ENCODE results near the gene KLF13. TPM values are rescaled to one million over a fixed set of nuclear protein-coding genes. Genes with fewer than 3 reads are reported as not detected.
A peak's percentile ranks its signal among the peaks of the same experiment; 100 is the strongest.

The KLF13 gene
- total RNA-seq, 2 experiments from 2014 or later, result 163 to 175 TPM

DNA sequence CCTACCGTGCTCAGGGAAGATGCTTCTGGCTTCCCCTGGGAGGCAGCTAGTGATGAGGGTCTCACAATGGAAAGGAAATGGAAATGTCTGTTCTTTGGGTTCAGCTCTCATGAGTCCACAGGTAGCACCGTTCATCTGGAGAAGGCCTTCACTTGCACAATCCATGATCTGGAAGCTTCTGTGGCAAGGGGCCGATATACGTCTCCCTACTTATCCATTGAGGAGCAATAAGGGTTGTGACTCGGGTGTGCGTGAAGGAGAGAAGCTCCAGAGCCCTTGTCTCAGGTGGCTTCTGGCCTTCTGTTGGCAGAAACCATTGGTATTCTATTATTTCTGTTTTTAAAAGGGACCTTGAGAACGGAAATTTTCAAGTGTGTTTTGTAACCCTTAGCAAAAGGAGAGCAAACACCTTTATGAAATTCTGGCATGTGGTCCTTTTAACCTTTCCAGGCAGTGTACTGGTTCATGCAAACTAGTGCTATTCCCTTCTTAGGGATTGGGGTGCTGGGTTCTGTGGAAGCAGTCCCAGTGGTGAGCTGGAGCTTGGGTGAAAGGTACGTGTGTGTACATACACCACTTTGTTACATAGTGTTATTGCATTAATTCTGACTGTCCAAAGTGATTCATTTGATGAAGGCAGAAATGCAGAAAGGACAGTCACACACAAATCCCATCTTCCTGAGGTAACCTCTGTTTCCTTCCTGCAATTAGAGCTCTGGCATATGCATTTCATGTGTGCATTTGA, 32.5 kb downstream of the KLF13 start:
- H3K9me3 Mint-ChIP-seq, result peaks cover 5% of the 10 kb centered on the region
- peak overlapping the region; percentile 99 for H3K27ac Mint-ChIP-seq
- no peak for DNase-seq
- H3K27me3 Mint-ChIP-seq, result no peaks in the 10 kb centered on the region
- ChIA-PET CTCF (interaction anchor here (0.7 to 3.8 kb wide), 8 partner anchors 8 to 131 kb away, joined by 3 to 17 read pairs (median 3); no protein-coding TSS in a partner anchor), POLR2A (interaction anchor here (1.0 to 18.7 kb wide), 8 partner anchors 7 to 120 kb away, joined by 3 to 444 read pairs (median 4); no protein-coding TSS in a partner anchor)
- peaks cover 96% of the 10 kb centered on the region for H3K4me1 Mint-ChIP-seq (ENCODE audit: low read depth)
- no peak for ATAC-seq
- peak overlapping the region; percentile 73 for H3K4me3 Mint-ChIP-seq
- no peak for TF ChIP-seq CTCF (IDR thresholded peaks at IDR 0.05)
- intact Hi-C loops (cut with micrococcal nuclease), result no loop called here
- H3K36me3 Mint-ChIP-seq (ENCODE audit: low read depth), result peaks cover 64% of the 10 kb centered on the region

DNA sequence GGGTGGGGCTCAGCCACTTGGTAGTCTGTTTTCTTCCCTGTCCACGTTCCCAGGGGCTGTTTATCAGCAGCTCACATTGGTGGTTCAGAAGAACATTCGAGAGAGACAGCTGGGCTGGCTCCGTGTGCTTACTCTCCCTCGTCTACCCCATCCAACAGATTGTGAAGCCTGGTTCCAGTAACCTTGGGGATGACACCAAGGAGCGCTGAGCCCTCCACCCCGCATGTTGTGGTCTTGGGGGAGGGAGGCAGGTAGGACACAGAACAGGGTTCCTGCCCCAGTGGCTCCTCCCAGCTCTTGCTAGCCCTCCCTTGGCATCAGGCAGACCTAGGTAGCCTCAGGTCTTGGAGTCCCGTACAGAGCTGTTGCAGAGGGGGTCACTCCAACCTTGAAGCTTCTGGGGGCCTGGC, 33.1 kb downstream of the KLF13 start:
- Mint-ChIP-seq H3K4me3 (peak overlapping the region; percentile 73), H3K36me3 (ENCODE audit: low read depth) (peaks cover 64% of the 10 kb centered on the region)
- CTCF ChIA-PET, result interaction anchor here (0.7 to 11.3 kb wide), 7 partner anchors 9 to 129 kb away, joined by 3 to 117 read pairs (median 3); no protein-coding TSS in a partner anchor

DNA sequence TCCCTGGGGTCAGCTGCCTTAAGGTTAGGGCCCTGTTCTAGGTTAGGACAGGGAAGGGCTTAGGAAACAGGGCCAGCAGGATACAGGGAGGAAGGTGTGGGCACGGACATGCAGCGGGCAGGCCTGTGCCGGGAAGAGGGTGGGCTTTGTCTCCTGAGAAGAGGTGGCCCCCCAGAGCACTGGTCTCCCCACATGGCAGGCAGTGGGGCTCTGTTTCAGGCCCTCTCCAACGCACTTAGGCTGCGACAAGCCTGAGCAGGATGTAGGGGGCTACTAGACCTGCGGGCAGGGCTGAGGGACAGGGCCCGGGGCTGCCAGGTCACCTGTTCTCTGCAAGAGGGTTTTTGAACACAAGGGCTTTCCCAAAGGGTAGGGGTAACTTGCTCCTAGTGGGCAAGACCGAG, 33.5 kb downstream of the KLF13 start:
- DNase-seq, result peak; percentile 42
- ChIA-PET CTCF (interaction anchor here (1.1 to 11.3 kb wide), 5 partner anchors 14 to 129 kb away, joined by 3 to 117 read pairs (median 4); no protein-coding TSS in a partner anchor), POLR2A (interaction anchor here (0.8 to 18.7 kb wide), 9 partner anchors 14 to 120 kb away, joined by 3 to 444 read pairs (median 4); partner anchors contain the start of gene KLF13)
- peaks cover 99% of the 10 kb centered on the region for H3K4me1 Mint-ChIP-seq (ENCODE audit: low read depth)
- intact Hi-C loops (cut with micrococcal nuclease), result loop anchor here (5.0 kb wide), 2 partner anchors 93 to 143 kb away; no protein-coding TSS in a partner anchor
- no peaks in the 10 kb centered on the region for H3K9me3 Mint-ChIP-seq
- TF ChIP-seq CTCF (IDR thresholded peaks at IDR 0.05), result no peak
- no peaks in the 10 kb centered on the region for H3K27me3 Mint-ChIP-seq
- H3K36me3 Mint-ChIP-seq (ENCODE audit: low read depth), result peaks cover 62% of the 10 kb centered on the region
- H3K27ac Mint-ChIP-seq, result peak overlapping the region; percentile 99
- ATAC-seq, result no peak
- peak overlapping the region; percentile 73 for H3K4me3 Mint-ChIP-seq

More for the DNA sequence above, 33.1 kb downstream of the KLF13 start:
- H3K4me1 Mint-ChIP-seq (ENCODE audit: low read depth), result peaks cover 99% of the 10 kb centered on the region
- DNase-seq, result peak; percentile 24
- peaks cover 3% of the 10 kb centered on the region for H3K9me3 Mint-ChIP-seq
- TF ChIP-seq CTCF (IDR thresholded peaks at IDR 0.05), result no peak
- peak overlapping the region; percentile 99 for H3K27ac Mint-ChIP-seq
- POLR2A ChIA-PET, result interaction anchor here (1.0 to 18.7 kb wide), 8 partner anchors 6 to 119 kb away, joined by 3 to 444 read pairs (median 4); no protein-coding TSS in a partner anchor
- intact Hi-C loops (cut with micrococcal nuclease), result loop anchor here (5.0 kb wide), 2 partner anchors 92 to 142 kb away; no protein-coding TSS in a partner anchor
- ATAC-seq, result no peak
- H3K27me3 Mint-ChIP-seq, result no peaks in the 10 kb centered on the region

- intact Hi-C loops (cut with micrococcal nuclease), result loop anchor here (5.0 kb wide), 2 partner anchors 94 to 144 kb away; no protein-coding TSS in a partner anchor
- ChIA-PET CTCF (interaction anchor here (1.0 to 11.3 kb wide), 9 partner anchors 12 to 128 kb away, joined by 3 to 134 read pairs (median 4); partner anchors contain the start of gene KLF13), POLR2A (interaction anchor here (0.6 to 18.7 kb wide), 12 partner anchors 15 to 121 kb away, joined by 3 to 444 read pairs (median 4); partner anchors contain the start of gene KLF13)
- ATAC-seq (peak; percentile 65), DNase-seq (peak; percentile 87)
- peaks cover 99% of the 10 kb centered on the region for H3K4me1 Mint-ChIP-seq (ENCODE audit: low read depth)
- no peaks in the 10 kb centered on the region for H3K9me3 Mint-ChIP-seq
- H3K27ac Mint-ChIP-seq, result peak overlapping the region; percentile 99
- H3K4me3 Mint-ChIP-seq, result peak overlapping the region; percentile 73
- H3K27me3 Mint-ChIP-seq, result no peaks in the 10 kb centered on the region
- H3K36me3 Mint-ChIP-seq (ENCODE audit: low read depth), result peaks cover 56% of the 10 kb centered on the region
- no peak for TF ChIP-seq CTCF (IDR thresholded peaks at IDR 0.05)
Measured at GRCh38 chr15:31360843-31361763, 34.5 kb downstream of the KLF13 start.
